GM23248 (cell line): ENCODE measurements around the gene LRRC53.

Source experiments
- EZH2 ChIP-seq: fragments of 200-600 bp; sonication (generic); IDR thresholded peaks from 2 replicates; pipeline ENCODE4 v1.6.1; 2018; ENCODE audit warnings: antibody characterized with exemption, mild to moderate bottlenecking; ENCODE audit not compliant: insufficient read depth, poor library complexity, severe bottlenecking
- EZH2phosphoT487 ChIP-seq: fragments of 200-600 bp; sonication (generic); IDR thresholded peaks from 2 replicates; pipeline ENCODE4 v1.6.1; 2018; ENCODE audit warnings: antibody characterized with exemption, moderate library complexity, mild to moderate bottlenecking, low read depth; ENCODE audit not compliant: insufficient read depth

- no peak for TF ChIP-seq EZH2phosphoT487
- TF ChIP-seq EZH2, result no peak
Observed at GRCh38 chr1:74513411-74514300, 1.2 kb upstream of the LRRC53 start.
